Esophagus squamous epithelium (tissue), 4 donors: ENCODE measurements around the gene MFN1.
"Not testable (repeated sequence)": the region's sequence is repeated elsewhere in the genome, so short reads cannot be mapped to it uniquely, and the experiment has no call there.

Source experiments
- CTCF ChIP-seq, 6 experiments: fragments of 450-650 bp in 4 of 6; fragments of 200-600 bp in 2 of 6; sonication (generic) in 2 of 6; IDR thresholded peaks; one replicate each; pipeline ENCODE4 v1.5.1; 2016 to 2019; ENCODE audit warnings: antibody characterized with exemption in 6 of 6, mild to moderate bottlenecking in 4 of 6, moderate library complexity in 4 of 6
- POLR2A ChIP-seq, 4 donors: fragments of 450-650 bp; IDR thresholded peaks; one replicate each; pipeline ENCODE4 v1.6.1; 2017; ENCODE audit warnings: antibody characterized with exemption in 4 of 4, mild to moderate bottlenecking in 4 of 4, moderate library complexity in 3 of 4

- TF ChIP-seq CTCF, POLR2A (IDR thresholded peaks at IDR 0.05): not testable (repeated sequence)
Observed at GRCh38 chr3:179307362-179307761, 40.1 kb upstream of the MFN1 start.
